ENCODE data around the gene PORCN. TPM values are rescaled to one million over a fixed set of nuclear protein-coding genes. Genes with fewer than 3 reads are reported as not detected.

The PORCN gene
- total RNA-seq, 1 experiment from 2014 or later: 12.9 TPM

DNA sequence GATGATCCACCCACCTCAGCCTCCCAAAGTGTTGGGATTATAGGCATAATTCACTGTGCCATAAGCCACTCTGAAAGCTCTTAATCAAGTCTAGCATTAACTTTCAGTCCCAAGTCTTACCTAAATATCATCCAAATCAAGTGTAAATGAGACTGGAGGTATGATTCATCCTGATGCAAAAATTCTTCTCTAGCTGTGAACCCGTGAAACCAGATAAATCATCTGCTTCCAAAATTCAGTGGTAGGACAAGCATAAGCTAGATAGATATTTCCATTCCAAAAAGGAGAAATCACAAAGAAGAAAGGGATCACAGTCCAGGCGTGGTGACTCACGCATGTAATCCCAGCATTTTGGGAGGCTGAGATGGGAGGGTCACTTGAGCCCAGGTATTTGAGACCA is 21.9 kb downstream of the PORCN start:
- Histone ChIP-seq H2AFZ (ENCODE audit: low read depth, low read length, poor library complexity, severe bottlenecking) (no peak overlapping the region), H3K9ac (ENCODE audit: low read length) (no peak overlapping the region), H3K9me3 (ENCODE audit: control insufficient read depth in 1 of 2, insufficient read depth in 1 of 2, low read depth in 1 of 2, low read length in 2 of 2) (no peaks in the 10 kb centered on the region), H3K4me2 (ENCODE audit: low read length) (no peak overlapping the region; the same call in 1 of the 2 replicates), H3K4me3 (replicated peaks in 1 of 2; ENCODE audit: low read depth in 1 of 2, low read length in 2 of 2) (no peak overlapping the region), H3K9me2 (ENCODE audit: insufficient read depth) (no peaks in the 10 kb centered on the region), H3K4me1 (ENCODE audit: control insufficient read depth in 1 of 2, insufficient read depth in 2 of 2, low read length in 2 of 2) (peaks cover 6 to 20% of the 10 kb centered on the region in 2 experiments), H3K27ac (ENCODE audit: low read depth, low read length) (no peak overlapping the region), H3K36me3 (ENCODE audit: control insufficient read depth in 1 of 2, insufficient read depth in 2 of 2, low read length in 2 of 2) (peaks cover 0 to 2% of the 10 kb centered on the region in 2 experiments; a peak in 2 of 4 replicates), H4K20me1 (ENCODE audit: insufficient read depth) (no peaks in the 10 kb centered on the region), H3K79me2 (ENCODE audit: insufficient read depth, low read length) (no peaks in the 10 kb centered on the region), H3K27me3 (ENCODE audit: insufficient read depth, low read length) (no peaks in the 10 kb centered on the region)
- POLR2A ChIA-PET: no interaction called here
- DNase-seq (ENCODE audit: low read depth, low spot score) (no peak), ATAC-seq (no peak)
- CTCF ChIA-PET: no interaction called here
- TF ChIP-seq ZFX (IDR thresholded peaks at IDR 0.05) (no peak), SRF (IDR thresholded peaks at IDR 0.05; ENCODE audit: low read depth) (no peak), ZNF274 (IDR thresholded peaks at IDR 0.05; ENCODE audit: low read depth, low read length) (no peak), CEBPB (IDR thresholded peaks at IDR 0.05; ENCODE audit: low read depth) (no peak), RAD21 (IDR thresholded peaks at IDR 0.05; ENCODE audit: low read depth) (no peak), JUND (IDR thresholded peaks at IDR 0.05) (no peak), YY1 (IDR thresholded peaks at IDR 0.05; ENCODE audit: extremely low read depth, insufficient replicate concordance, low read depth, low read length) (no peak)
- TF ChIP-seq, protein P1, sequence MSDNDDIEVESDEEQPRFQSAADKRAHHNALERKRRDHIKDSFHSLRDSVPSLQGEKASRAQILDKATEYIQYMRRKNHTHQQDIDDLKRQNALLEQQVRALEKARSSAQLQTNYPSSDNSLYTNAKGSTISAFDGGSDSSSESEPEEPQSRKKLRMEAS (IDR thresholded peaks at IDR 0.05): no peak
- TF ChIP-seq, protein P2, sequence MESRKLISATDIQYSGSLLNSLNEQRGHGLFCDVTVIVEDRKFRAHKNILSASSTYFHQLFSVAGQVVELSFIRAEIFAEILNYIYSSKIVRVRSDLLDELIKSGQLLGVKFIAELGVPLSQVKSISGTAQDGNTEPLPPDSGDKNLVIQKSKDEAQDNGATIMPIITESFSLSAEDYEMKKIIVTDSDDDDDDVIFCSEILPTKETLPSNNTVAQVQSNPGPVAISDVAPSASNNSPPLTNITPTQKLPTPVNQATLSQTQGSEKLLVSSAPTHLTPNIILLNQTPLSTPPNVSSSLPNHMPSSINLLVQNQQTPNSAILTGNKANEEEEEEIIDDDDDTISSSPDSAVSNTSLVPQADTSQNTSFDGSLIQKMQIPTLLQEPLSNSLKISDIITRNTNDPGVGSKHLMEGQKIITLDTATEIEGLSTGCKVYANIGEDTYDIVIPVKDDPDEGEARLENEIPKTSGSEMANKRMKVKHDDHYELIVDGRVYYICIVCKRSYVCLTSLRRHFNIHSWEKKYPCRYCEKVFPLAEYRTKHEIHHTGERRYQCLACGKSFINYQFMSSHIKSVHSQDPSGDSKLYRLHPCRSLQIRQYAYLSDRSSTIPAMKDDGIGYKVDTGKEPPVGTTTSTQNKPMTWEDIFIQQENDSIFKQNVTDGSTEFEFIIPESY (IDR thresholded peaks at IDR 0.05; ENCODE audit: extremely low read depth, insufficient replicate concordance, low read length): no peak
- no TSS peak for BruUV-seq (replicated peaks)
- intact Hi-C loops (cut with micrococcal nuclease): no loop called here
- RAD21 ChIA-PET (ENCODE audit: low non-redundant PET in 1 of 2, low total read pairs in 2 of 2, uncharacterized antibody in 2 of 2, unreplicated experiment in 2 of 2): no interaction called here
